Activated gamma-delta T cell (primary cell): ENCODE results near the gene NPEPL1.
"Not testable (repeated sequence)": the region's sequence is repeated elsewhere in the genome, so short reads cannot be mapped to it uniquely, and the experiment has no call there.

Source experiments
- DNase-seq: peaks from one replicate; lab custom pipeline; 2025; lab: John Stamatoyannopoulos, UW

NPEPL1 gene

DNA sequence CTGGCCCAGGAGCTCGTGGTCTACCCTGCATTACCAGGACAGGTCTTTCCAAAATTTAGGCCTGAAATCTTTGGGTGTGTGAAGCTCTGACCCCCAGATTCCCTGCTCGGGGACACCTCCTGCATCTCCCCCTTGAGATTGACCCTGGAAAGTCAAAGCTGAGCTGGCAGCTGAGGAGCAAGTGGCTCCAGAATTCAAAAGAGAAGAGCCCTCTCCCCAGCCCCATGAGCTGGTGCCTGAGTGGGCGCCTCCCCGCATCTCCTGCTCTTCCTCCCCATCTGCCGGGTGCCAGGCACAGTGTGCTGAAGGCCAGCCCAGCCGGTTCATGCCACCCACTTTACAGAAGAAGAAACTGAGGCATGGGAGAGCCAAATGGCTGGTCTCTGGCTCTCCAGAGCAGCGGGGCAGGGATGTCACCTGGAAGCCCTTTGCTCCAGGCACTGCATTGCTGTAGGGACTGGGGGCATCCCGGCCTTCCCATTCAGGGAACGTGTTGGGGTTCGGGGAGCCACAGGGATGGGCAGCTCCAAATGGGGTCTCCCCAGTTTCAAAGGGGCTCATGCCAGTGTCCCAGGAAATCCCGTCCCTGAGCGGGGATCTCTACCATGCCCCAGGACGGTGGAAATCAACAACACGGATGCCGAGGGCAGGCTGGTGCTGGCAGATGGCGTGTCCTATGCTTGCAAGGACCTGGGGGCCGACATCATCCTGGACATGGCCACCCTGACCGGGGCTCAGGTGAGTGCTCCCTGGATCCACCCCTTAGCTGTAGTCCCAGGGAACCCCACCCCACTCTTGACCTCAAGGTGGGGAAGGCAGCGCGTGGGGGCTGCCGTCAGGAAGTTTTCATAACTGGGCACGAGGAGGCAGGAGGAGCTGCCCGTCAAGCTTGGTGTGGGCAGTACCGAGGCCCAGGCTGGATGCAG, 20.5 kb downstream of the NPEPL1 start:
- no peak for DNase-seq

DNA sequence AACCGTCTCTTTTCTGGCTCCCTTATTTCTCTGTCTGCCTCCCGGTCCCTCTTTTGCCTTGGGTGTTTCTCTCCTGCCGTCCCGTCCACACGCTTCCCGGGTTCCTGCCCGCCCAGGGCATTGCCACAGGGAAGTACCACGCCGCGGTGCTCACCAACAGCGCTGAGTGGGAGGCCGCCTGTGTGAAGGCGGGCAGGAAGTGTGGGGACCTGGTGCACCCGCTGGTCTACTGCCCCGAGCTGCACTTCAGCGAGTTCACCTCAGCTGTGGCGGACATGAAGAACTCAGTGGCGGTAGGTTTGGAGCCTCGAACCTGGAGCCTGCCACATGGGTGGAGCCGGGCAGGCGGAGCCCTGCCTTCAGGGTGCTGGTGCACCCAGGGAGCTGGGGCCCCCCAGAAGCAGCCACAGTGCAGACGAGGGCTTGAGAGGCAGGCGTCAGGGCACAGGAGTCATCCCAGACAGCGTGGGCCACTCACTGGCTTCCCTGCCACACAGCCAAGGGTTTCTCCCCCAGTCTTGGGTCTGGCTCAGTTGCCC, 21.3 kb downstream of the NPEPL1 start:
- DNase-seq = no peak

DNA sequence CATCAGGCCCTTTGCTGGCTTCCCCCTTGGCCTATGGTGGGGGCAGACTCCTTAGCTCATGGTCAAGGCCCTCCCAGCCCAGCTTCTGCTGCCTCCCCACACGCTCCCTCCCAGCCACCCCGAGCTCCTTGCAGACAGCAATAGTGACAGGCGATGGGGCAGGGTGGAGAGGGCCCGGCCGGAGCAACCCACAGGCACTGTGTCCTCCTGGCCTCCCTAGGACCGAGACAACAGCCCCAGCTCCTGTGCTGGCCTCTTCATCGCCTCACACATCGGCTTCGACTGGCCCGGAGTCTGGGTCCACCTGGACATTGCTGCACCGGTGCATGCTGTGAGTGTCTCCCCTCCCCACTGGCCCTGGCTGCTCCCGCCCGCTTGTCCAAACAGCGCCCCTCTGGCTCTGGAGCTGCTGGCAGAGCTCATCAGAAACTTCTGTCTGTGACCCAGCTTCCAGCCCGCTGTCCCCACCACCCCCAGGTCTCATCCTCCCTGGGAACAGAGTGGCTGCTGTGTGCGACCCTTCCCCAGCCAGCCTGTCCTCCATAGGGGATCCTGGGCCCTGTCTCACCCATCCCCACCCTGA, 21.8 kb downstream of the NPEPL1 start:
- no peak for DNase-seq

DNA sequence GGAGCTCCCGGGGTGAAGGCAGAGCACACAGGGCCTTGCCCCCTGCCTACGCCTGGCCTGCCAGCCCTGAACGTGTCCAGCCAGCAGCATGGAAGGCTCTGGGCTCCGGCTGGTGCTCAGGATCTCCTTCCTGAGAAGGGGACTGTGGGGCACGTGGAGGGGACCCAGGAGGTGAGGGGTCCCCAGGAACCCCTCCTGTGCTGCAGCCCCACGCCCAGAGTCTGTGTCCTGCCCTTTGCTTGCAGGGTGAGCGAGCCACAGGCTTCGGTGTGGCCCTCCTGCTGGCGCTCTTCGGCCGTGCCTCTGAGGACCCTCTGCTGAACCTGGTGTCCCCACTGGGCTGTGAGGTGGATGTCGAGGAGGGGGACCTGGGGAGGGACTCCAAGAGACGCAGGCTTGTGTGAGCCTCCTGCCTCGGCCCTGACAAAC, 22.3 kb downstream of the NPEPL1 start:
- no peak for DNase-seq

DNA sequence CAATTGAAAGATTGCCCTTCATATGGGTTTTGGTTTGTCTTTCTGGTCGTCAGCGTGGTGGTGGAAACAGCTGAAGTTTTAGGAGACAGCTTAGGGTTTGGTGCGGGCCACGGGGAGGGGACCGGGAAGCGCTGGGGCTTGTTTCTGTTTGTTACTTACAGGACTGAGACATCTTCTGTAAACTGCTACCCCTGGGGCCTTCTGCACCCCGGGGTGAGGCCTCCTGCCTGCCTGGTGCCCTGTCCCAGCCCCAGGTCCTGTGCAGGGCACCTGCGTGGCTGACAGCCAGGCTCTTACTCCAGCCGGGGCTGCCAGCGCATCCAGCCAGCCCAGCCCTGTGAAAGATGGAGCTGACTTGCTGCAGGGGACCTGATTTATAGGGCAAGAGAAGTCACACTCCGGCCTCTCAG, 22.8 kb downstream of the NPEPL1 start:
- DNase-seq = no peak

DNA sequence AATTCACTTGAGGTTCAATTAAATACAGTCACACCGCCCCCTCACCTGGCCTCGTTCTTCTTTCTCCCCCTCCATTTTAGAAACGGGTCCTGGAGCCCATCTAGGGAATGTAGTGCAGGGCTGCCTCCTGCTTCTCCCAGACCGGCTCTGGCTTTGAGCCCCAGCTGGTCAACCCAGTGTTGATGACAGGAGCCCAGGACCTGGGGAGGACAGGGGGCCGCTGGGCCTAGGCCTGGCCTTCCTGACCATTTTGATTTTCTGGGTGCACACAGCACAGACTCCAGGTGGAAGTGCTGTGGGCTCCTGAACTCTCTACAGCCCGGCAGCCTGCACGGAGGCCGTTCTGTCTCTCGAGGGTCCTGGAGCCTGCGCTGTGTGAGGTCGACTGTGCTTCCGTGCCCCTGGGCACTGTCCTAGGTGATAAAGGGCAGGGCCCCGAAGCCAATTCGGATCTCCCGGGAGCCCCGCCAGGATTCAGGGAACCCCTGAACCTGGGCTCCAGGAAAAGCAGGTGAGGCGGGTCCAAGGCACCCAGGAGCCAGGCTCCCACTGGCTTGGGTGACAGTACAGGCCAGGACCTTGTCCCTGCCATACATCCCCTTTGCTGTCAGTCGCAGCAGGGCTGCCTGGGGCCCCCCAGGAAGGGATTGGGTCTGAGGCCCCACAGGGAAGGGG, 23.3 kb downstream of the NPEPL1 start:
- DNase-seq = no peak

DNA sequence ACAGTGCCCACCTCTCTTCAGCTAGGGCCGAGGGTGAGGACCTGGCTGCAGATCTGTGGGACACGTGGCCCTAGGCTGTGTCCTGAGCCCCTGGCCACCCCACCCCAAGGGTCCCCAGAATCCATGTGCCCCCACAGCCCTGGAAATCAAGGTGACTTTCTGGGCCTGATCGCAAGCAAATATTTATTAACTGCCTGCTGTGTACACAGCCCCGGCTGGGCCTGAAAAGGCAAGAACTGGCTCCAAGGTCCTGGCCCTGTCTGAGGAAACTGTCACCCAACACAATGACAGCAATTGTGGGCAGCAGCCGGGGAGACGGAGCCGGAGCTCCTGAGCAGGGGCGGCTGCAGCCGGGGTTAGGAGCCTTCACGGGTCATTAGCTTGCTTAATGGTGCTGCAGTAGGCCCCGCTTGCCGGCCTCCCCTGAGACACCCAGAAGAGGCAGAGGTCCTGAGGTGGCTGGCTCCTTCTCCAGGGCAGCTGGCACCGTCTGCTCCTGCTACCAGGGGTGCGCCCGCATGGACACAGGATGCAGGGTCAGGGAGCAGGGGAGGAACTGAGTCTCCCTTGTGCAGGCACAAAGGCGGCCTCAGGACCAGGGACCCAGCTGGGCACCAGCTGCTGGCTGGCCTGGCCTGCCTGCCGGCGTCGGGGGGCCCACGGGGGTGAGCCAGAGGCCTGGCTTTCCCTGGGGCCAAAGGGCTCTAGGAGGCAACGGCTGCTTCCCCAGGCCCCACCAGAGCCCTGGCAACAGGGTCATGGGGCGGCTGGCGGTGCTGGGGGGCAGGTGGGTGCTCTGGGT, 24.1 kb downstream of the NPEPL1 start:
- DNase-seq = no peak

DNA sequence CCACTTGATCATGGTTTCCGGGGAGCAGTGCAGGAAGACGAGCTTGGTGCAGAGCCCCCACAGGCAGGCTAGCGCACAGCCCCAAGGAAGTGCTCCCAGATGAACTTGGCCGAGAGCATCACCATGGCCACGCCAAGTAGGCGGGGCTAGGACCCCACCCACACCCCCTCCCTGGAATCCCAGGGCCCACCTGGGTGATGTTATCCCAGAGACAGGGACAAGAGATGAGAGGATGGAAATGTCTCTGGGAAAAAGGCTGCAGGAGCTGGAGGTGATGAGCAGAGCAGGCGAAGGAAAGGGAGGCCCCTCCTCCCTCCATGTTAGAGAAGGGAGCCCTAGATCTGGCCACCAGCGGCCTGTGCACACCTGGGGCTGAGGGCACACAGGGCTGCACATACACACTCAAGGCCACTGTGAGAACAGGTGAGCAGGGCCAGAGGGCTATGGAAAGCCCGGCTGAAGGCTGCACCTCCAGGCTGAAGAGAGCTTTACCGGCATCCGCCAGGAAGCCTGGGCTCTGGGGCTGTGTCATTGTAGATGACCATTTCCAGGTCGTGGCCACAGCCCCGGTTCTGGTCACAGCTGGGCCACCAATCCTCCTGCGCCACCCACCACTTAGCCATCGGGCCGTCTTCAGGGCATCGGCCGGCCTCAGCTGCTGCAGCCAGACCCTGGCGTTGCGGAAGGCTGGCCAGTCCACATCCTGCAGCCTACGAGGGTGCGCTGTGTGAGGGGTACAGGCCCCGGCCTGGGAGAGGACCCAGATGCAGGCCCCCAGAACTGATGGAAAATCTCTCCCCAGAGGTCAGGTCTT, 24.9 kb downstream of the NPEPL1 start:
- DNase-seq = no peak

DNA sequence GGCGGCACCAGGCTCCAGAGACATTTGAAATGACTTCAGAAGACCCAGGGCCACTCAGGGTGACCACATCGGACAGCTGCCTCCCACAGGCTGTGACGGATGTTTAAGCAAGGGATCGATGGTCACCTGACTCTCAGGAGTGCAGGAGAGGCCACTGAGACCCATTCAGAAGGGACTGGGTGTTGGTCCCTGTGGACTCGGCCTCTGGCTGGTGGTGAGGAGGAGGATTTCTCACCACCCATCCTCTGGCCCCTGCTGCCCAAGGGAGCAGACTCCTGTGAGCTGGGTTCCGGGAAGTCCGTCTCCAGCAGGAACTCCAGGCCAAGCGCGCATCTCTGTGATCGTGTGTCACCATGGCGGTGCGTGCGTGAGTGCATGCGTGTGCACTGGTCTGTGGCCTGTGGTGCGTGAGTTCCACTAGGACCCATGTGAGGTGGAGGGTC, 25.5 kb downstream of the NPEPL1 start:
- no peak for DNase-seq

DNA sequence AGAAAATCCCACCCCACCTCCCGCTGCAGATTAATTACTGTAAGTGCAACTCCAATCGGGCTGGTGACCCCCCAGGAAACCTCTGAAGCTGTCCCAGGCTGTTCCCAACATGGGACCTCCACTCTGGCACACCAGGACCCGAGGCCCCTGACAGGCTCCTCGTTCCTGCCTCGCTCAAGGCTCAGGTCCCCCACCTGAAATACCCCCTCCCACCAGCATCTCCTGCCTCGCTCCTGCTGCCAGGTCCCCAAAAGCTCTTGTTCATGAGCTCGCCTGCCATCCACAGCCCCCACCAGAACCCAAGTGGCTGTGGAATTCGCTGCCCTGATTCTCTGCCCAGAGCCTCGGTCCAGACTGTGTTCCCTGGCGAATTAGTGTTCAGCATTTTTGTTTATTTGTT, 26.1 kb downstream of the NPEPL1 start:
- DNase-seq = no peak

DNA sequence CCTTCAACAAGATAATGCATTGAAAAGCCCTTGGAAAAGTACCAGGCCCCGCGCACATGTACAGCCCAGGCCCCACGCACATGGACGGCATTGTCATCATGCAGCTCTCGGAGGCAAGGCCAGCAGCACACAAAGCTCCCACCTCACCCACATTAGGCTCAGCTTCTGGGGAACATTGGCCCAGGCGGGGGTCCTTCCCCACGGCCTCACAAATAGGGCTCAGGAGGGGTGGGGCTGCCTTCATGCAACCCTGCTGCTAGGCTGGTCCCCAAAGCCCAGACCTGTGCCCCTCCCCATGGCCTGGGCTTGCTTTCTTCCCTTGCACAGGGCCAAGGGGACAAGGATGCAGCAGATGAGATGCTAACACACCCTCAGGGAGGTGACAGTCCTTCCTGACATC, 26.7 kb downstream of the NPEPL1 start:
- no peak for DNase-seq

DNA sequence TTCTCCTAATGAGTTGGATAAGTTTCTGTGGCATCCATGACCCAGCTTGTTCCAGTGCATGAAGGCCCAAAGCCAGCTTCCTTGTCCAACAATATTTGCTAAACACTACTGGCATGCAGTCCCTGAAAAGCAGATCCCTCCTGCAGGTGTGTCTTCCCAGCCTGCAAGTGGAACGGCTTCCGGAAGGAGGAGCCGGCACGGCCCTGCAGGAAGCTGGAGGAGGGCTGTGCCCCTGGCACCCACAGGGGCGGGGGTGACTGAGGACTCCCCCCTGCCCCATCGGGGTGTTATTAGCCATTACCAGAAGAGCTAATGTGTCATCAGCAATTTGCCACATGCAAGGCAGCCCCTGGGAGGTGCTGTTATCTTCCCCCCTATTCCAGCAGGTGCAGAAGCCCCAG, 27.4 kb downstream of the NPEPL1 start:
- no peak for DNase-seq

DNA sequence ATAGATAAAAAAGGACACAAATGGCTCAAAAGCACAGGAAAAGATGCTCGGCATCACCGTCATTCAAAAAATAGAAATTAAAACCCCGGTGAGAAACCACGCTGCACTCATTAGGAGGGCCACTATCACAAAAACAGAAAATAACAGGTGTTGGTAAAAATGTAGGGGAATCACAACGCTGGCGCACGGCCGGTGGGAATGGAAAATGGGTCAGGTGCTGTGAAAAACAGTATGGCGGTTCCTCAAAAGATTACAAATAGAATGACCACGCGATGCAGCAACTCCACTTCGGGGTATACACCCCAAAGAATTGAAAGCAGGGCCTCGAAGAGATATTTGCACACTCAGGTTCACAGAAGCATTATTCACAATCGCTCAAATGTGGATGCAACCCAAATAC, 28.3 kb downstream of the NPEPL1 start:
- no peak for DNase-seq

DNA sequence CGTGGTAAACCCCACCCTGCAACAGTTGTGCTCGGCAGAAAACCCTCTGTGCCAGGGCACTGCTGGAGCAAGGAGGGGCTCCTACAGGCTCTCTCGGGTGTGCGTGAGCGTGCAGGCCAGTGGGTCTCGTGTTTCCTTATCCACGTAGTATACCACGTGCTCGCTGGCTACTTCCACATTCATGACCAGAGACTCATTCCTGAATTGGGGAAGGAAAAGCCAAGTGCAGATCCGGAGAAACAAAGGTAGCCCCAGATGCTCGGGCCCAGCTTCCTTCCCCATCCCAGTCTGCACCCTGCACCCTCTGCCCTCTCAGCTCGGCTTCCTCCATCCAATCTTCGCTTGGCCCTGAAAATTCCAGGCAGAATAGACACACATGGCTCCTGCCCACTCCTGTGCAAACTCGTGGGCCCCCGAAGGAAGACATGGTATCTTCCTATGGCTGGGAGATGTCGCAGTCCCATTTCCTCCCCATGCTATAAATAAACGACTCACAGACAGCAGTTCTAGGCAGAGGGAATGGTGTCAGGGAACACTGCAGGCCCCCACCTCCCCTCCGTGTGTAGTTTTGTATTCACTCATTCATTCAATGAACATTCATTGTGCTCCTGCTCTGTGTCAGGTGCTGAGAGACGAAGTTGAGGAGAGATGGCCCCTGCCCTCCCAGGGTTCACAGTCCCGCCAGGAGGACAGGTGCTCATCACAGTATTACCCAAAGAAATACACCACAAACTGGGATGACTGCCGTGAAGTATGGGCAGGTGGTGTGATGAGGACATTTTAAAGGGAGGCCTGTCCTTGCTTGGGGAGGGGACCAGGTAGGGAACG, 29.6 kb downstream of the NPEPL1 start:
- DNase-seq = no peak

DNA sequence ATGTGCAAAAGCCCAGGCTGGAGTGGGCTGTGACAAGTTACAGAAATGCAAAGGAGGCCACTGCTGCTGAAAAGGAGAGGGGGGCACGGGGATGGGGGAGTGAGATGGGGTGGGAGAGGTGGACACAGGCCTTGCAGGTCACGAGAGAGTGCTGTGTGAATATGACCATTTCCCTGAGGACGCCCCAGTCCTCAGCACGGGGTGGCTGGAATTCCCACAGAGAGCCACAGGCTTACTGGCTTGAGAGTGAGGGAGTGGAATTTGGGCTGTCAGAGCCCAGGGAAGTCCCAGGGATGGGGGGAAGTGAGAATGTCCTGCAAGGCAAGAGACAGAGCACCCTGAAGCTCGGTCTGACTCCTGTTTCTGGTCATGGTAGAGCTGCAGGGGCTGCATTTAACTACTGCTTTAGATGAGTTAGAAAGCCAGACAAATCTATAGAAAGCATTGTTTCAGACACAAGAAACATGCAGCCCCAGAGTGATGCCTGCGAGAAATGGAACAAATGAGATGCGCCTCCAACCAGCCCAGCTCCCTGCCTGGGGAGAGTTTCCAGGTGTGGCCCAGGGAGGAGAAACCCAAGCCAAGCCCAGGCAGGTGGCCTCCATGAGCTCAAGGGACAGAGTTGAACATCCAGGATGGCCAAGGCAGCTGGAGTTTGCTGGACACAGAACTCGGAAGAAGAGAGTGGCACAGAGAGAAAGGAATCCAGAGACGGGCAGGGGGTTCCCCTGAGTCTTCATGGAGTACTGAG, 30.5 kb downstream of the NPEPL1 start:
- no peak for DNase-seq

DNA sequence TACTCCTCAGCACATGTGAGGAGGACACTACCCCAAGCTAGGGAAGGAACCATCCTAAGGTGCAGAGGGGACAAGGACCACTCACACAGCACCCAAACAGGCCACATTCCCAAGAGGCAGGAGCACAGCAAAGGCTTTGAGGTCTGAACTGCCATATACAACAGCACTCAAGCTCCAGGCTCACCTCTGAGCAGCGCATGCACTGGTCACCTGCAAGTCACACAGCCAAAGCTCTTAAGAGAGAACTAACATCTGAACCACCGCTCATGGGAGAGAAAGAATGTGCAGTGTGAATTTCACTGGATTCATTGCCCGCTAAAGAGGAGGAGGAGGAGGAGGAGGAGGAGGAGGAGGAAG, 31.0 kb downstream of the NPEPL1 start:
- DNase-seq = no peak

DNA sequence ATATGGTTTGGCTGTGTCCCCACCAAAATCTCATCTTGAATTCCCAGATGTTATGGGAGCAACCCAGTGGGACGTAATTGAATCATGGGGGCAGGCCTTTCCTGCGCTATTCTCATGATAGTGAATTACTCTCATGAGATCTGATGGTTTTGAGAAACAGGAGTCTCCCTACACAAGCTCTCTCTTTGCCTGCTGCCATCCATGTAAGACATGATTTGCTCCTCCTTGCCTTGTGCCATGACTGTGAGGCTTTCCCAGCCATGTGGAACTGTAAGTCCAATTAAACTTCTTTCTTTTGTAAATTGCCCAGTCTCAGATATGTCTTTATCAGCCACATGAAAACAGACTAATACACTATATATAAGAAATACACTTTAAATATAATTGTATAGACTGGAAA, 33.6 kb downstream of the NPEPL1 start:
- not testable (repeated sequence) for DNase-seq

DNA sequence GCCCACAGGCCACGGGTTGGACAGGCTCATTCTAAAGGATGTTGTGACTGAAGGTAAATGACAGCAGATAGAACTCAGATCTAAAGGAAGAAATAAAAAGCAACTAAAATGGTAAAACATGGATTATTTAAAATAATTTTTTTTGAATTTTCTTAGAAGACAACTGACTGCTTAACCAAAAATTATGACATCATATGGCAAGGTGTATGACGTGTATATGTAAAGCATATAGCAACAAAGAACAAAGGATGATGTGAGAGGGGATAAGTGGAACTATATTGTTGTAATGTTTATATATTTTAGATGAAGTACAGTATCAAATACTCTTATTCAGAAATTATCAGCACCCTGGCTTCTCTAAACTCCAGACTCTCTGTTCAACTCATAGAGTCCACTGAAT, 38.6 kb downstream of the NPEPL1 start:
- no peak for DNase-seq

DNA sequence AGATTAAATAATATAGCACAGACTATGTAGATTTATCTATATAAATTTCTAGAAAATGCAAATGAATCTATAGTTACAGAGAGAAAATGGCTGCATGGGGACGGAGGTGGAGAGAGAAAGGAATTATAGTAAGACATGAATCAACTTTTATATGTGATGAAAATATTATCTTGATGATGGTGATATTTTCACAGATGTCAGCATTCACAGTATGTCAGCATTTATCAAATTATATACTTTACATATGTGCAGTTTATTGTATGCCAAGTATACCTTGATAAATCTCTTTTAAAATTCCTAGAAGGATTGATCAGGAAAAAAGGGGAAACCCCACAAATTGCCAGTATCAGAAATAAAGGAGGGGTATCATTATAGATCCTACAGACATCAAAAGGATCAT, 44.6 kb downstream of the NPEPL1 start:
- DNase-seq = no peak
